NCI-H446 (cell line): ENCODE data around the gene KRTAP13-1.

Source experiments
- DNase-seq, 2 experiments: peaks; one replicate each; lab custom pipeline; 2025; lab: John Stamatoyannopoulos, UW

KRTAP13-1 gene, protein sequence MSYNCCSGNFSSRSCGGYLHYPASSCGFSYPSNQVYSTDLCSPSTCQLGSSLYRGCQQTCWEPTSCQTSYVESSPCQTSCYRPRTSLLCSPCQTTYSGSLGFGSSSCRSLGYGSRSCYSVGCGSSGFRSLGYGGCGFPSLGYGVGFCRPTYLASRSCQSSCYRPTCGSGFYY

DNA sequence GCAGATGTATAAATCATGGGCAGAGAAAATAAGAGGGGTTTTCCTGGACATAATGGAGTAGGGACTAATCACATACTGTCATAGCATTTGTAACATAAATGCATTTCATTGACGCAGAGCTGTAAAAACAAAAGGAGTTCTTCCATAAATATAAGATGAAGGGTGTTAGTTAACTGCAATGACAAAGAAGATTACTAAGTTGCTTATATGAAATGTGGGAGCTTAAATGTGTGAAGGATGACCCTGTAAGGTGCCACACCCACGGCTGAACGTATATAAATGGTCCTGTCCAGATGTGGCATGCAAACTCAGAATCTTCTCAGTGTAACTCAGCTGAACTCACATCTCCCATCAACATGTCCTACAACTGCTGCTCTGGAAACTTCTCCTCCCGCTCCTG, at the start of gene KRTAP13-1:
TSS of gene KRTAP13-1 (plus strand) at position 301 of the 400 bp plus-strand sequence. CDS start at position 357, 56 bp downstream.
- DNase-seq, result no peak

DNA sequence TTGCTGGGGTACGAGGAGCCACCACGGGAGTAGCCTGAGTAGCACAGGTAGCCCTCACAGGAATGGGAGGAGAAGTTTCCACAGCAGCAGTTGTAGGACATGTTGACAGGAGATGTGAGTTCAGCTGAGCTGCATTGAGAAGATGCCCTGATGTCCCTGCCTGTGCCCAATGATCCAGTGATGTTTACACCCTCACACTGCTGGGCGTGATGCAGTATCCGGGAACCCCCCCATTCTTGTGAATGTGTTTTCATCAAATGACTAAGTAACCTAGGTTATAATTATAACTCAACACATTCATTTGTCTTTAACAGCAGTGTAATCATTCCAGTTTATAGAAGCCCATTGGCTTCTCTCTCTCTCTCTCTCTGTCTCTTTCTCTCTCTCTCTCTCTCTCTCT, 47.3 kb upstream of the KRTAP13-1 start, which contains the start of gene KRTAP23-1:
TSS of gene KRTAP23-1 (minus strand) at position 101 of the 400 bp plus-strand sequence. CDS start at position 101, 0 bp downstream.
- no peak for DNase-seq

DNA sequence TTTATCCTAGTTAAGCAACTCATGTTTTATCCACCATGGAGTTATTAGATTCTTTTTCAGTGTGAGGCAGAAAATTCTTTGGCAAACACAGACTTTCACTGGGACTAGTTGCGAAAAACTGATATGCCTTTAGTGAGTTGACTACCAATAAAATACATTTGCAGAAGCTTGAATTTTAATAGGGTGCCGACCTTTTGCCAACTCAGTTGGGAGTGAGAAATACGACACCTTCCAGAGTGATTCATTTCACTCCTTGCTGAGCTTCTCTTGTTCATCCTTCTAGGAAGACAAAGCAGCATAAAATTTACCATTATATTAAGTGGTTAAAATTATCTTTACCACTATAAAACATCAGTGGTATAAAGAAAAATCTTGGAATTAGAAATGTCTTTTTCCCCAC, 46.3 kb upstream of the KRTAP13-1 start:
- peak; percentile 17 to 56 for DNase-seq

DNA sequence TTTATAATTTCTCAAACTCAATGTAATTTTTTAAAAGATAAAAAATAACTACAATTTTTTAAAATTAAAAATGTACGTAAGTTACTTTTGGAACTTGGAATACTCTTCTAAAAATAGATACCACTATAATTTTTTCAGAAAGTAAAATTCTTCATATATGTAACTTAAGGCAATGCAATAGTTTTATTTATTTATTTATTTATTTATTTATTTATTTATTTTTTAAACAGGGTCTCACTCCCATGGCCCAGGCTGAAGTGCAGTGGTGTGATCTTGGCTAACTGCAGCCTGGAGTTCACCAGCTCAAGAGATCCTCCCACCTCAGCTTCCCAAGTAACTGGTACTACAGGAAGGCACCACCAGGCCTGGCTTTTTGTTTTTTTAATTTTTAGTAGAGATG, 44.3 kb upstream of the KRTAP13-1 start:
- no peak for DNase-seq

DNA sequence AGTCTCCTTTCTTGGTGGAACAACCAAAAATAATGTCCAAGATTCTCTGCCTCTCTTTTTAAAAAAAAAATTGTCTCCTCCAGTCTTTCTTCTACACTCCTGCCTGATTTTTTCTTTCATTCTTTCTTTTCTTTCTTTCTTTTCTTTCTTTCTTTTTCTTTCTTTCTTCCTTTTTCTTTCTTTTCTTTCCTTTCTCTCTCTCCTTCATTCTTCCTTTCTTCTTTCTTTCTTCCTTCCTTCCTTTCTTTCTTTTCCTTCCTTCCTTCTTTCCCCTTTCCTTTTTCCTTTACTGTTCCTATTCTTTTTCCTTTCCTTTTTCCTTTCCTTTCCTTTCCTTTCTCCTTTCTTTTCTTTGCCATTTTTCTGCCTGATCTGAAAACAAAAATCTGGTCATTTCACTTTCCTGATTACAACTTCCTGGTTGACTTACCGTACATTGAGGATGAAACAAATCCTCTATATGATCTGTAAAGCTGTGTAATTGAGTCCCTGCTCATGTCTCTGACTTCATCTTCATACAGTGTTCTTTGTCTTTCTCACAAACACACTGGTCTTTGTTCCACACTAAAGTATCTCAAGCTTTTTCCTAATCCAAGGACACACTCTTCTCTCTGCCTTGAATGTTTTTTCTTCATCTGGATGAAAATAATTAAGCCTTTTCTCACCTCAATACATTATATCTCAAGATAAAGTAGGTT, 41.4 kb upstream of the KRTAP13-1 start:
- no peak for DNase-seq

DNA sequence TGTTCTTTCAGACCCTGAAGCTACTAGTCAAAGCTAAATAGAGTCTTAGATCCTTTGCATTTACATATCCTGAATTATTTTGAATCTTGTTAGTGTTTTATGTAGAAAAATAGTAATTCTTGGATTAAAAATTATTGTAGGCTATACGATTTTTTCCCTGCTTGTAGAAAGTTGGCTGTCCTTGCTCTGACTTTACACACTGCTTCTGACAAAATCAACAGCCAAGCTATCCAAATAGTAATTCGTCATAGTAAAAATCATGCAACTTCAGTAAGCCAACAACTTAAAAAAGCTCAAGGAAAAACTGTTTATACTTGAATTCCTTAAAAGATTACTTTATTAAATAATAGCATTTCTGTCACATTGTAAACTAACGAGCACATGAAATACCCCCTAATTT, 39.9 kb upstream of the KRTAP13-1 start:
- DNase-seq, result no peak

DNA sequence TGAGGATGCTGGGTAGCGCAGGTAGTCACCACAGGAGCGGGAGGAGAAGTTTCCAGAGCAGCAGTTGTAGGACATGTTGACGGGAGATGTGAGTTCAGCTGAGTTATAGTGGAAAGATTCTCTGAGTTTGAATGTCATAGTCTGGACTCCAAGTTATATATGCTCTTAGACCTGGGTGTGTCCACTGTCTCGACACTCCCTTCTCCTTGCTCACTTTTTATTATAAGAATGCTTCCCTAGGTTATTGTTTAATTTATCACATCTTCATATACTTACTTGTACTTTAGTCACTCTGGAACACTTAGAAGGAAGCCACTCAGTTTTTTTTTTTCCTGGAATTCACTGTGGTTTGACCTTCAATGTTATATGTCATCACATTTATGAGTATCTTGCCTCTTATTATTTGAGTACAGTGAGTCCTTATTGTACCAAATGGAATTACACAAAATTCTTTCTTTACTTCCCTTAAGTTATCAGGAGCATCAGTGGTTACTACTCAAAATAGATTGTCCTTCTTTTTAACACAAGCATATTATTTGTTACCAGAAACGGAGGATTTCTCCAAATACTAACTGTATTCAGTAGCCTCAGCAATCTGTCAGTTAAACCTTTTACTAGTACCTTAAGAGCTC, 23.6 kb upstream of the KRTAP13-1 start, which contains the start of gene KRTAP13-2:
TSS of gene KRTAP13-2 (minus strand) at position 133 of the 632 bp plus-strand sequence. CDS start at position 75, 58 bp downstream.
- DNase-seq, result no peak

DNA sequence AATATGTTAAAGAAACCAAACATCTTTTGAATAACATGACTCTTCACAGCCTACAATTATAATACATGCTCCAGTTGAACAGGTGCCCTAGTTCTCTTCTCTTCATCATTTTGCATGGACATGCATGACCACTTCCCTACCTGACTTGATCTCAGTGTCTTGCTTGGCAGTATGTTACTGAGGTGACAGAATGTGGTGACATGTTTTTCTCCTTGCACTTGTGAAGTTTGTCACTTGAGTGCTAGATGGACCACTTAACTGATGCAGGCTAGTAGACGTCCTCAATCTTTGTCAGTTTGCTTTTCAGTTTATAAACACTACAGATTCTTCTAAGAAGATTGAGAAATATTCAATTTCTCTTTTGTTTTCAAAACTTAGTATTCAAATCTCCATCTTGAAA, 13.6 kb upstream of the KRTAP13-1 start:
- DNase-seq, result no peak

DNA sequence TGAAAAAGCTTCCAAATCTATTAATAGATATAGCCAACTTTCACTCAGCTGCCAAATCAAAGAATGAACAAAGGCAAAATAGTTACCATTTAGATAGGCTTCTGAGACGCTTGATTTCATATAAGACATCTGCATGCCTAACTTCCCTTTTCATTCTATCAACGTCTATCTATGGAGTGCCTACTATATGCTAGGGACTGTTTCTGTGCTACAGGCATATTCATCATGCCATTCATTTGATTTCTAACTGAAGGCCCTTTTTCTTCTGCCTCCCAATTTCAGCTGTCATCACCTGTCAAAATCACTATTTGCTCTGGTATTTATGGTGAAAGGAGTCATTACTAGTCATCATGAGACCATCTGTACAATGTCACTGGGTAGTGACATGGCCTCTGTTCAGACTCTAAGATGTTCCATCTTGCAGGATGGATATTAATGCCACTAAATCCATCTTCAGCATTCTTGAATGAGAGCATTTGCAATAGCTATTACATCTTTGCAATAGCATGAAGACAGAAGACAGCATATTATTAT, 4.3 kb upstream of the KRTAP13-1 start:
- DNase-seq, result peak; percentile 59 to 86

DNA sequence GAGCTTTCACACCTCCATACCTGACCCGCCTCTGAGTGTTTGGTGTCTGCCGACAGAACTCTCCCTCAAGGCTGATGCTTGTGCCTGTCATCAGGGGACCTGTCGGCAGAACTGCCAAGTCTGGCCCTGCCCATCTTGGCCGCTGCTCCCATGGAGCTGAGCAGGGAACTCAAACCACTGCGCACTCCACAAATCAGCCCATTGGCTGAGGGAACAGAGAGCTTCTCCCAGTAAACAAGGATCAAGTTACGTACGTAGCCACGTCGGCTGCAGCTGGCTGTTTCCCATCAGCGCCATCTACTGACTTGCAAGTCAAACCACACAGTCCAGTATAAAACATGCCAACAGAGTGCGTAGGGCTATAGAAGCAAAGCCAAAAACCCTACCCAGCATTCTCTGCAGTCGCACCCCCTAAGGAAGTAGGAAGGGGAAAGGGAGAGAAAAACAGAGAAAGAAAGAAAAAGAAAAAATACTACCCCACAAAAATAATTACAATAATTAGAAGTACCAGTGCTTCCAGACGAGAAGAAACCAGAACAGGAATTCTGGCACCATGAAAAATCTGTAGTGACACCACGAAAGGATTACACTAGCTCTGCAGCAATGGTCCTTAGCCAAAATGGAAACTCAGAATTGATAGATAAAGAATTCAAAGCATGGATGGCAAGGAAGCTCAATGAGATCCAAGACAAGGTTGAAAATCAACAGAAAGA, 13.1 kb downstream of the KRTAP13-1 start:
- peak; percentile 97 to 99 for DNase-seq

DNA sequence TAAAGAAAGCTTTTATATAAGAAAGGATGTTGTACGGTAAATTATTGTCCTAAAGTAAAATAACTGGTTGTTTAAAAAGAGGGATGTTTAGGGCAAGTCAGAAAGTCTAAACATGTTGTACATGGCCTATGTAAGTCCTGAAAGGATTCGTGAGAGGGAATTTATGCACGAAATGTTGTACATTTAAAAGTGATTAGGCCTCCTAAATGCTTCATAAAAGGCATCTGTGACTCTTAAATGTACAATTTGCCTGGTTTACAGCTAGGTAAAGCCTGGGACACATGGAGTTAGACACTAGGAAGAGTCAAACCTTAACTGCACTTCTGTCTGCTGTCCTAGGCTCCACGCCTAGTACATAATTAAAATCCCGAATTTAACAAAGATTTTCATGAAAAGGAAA, 20.2 kb downstream of the KRTAP13-1 start:
- no peak for DNase-seq

DNA sequence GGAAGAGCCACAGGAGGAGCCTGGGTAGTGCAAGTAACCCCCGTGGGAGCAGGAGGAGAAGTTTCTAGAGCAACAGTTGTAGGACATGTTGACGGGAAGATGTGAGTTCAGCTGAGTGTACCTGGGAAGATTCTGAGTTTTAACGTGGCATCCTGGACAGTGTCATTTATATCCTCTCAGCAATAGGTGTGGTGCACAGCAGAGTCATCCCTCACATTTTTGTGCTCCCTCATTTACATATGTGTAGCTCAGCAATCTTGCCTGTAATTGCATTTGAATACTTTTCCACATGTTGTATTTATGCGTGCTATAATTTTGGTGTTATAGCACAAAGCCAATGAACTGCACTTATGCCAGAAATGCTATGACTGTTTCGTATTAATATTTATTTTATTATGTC, 30.0 kb downstream of the KRTAP13-1 start, which contains the start of gene KRTAP13-3:
TSS of gene KRTAP13-3 (minus strand) at position 101 of the 400 bp plus-strand sequence. CDS start at position 87, 14 bp downstream.
- DNase-seq, result no peak

DNA sequence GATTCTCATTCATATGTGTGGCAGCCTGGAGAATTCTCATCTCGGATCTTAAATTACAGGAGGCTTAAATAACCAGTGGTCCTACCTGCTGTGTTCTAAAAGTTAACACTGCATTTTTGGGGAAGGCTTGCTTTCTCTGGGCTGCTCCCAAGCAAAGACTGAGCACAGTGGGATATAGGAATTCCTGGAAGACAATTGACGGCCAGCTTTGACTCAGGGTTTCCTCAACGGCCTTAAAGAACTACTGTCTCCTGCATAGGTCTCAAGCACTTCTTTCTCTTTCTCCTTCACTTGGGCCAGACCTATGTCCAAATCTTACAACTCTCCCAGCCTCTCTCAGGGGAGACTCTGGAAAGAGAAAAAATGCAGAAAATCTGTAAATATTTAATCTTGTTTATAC, 30.9 kb downstream of the KRTAP13-1 start:
- DNase-seq, result no peak

DNA sequence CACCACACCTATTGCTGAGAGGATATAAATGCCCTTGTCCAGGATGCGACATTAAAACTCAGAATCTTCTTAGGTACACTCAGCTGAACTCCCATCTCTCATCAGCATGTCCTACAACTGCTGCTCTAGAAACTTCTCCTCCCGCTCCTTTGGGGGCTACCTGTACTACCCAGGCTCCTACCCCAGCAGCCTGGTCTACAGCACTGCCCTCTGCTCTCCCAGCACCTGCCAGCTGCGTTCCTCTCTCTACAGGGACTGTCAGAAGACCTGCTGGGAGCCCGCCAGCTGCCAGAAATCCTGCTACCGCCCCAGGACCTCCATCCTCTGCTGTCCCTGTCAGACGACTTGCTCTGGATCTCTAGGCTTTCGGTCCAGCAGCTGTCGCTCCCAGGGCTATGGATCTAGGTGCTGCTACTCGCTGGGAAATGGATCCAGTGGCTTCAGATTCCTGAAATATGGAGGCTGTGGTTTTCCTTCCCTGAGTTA, 34.4 kb downstream of the KRTAP13-1 start, which contains the start of gene KRTAP13-4:
TSS of gene KRTAP13-4 (plus strand) at position 51 of the 486 bp plus-strand sequence. CDS start at position 107, 56 bp downstream.
- no peak for DNase-seq

DNA sequence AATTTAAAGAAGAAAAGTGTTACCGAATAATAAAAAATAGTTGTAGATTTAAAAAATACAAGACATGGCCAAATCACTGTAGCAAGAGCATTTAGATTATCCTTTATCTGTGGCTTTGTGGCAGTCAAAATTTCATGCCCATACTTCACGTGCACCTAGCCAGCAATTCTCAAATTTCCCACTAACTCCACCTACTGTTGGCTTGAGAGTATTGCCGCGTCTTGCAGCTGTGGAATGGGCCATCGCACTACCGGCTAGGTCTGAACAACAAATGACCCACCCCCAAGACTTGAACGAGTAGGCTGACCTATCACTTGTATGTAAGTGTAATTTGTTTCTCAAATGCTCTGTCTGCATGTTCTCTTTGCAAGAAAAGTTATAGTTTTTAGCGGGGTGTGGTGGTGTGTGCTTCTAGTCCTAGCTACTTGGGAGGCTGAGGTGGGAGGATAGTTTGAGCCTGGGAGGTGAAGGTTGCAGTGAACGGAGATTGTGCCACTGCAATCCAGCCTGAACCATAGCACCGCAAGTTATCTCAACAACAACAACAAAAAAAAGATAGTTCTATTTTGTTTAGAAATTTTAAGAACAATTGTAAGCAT, 38.3 kb downstream of the KRTAP13-1 start:
- DNase-seq, result peak; percentile 5 to 53

DNA sequence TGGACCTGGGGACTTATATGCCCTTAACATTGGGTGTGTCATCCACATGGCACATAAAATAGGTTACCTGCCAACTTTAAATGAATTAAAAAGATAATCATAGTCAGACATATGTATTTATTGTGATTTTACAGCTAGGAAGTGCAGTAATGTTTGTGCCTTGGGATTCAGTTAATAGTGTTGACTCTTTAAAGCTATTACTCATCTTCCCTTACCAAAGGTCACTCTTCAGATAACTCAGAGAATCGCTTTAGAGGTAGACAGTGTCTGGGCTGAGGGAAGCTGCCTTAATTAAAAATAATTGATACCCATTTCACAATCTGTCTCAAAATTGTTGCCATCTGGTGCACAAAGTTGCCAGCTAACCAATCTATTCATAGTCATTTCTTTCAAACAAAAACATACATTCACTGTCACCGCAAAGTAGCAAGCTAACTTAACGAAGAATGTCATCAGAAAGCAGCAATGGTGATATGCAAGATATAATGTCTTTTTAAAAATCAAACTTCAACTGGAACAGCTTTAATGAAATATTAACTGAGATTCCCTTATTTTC, 41.3 kb downstream of the KRTAP13-1 start:
- peak; percentile 72 to 89 for DNase-seq

DNA sequence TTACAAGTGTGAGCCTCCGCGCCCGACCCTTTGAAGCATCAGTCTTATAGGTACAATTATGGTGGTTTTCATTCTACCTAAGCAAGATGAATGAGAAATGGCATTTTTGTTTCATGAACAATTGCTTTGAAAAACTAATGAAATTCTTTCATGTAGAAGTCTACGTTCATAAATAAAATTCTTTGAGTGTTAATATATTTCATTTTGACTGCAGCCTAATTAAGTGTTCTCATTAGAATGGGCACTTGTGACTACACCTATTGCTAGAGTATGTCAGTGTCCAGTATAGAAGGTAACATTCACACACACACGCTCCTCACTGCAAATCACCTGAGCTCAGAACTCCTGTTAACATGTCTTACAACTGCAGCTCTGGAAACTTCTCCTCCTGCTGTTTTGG, 44.1 kb downstream of the KRTAP13-1 start, which contains the start of gene KRTAP15-1:
TSS of gene KRTAP15-1 (plus strand) at position 301 of the 400 bp plus-strand sequence. CDS start at position 354, 53 bp downstream.
- no peak for DNase-seq

DNA sequence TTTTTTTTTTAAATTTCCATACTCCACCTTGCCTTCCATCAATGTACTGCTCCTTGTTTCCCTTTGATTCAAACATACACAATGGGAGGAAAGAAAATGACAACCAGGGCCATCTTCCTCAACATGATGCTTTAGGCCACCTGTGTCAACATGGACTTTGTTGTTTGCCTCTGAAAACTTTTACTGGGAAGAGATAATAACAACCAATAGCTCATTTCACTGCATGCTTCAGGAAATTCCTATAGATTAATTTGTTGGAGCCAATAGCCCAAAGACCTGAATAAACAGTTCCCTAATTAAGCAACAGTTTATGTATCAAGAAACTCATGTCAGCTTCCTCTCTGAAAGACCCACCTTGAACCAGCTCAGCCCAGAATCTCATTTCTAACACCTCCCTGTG, 47.4 kb downstream of the KRTAP13-1 start:
- no peak for DNase-seq

DNA sequence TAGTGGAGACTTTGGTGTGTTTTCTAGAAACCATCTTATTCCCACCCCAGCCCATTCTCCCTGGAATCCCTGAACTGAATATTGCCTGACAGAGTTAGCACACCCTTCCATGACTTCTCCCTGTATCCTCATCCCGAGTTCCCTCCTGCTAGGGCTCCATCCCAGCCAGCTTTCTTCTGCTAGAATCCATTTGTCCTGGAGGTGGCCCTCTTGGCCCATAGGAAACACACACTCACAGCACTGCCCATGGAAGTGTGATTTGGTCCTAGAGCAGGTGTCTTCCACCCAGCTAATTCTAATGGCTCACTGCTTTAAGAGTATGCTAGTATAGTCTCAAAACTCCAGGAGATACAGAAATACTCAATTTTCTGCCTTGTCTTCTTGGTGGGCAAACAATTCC, 48.4 kb downstream of the KRTAP13-1 start:
- peak in 1 of 2 experiments; percentile 7 for DNase-seq
